Measurements from ENCODE around the gene SEMA3C.

SEMA3C gene

GRCh38 chr7:80942261-80943041, 23.6 kb upstream of the SEMA3C start:
- TF ChIP-seq ZNF70 (CRISPR knock-in tag; IDR thresholded peaks at IDR 0.05) (no peak), ZNF565 (CRISPR knock-in tag; conservative IDR thresholded peaks at IDR 0.05; ENCODE audit: low read depth) (no peak), CSDC2 (CRISPR knock-in tag; IDR thresholded peaks at IDR 0.05) (0 out of 2 replicates have a peak, but pooled peaks have one; percentile 49), ZFP30 (CRISPR knock-in tag; IDR thresholded peaks at IDR 0.05) (no peak), ZFP3 (CRISPR knock-in tag; IDR thresholded peaks at IDR 0.05) (no peak), TOX (CRISPR knock-in tag; IDR thresholded peaks at IDR 0.05; ENCODE audit: borderline replicate concordance) (no peak; the same call in 1 of the 2 replicates), GLIS3 (CRISPR knock-in tag; IDR thresholded peaks at IDR 0.05) (no peak), SNAI2 (CRISPR knock-in tag; IDR thresholded peaks at IDR 0.05) (no peak), ISL1 (CRISPR knock-in tag; IDR thresholded peaks at IDR 0.05) (peak; percentile 89), TCF4 (CRISPR knock-in tag; IDR thresholded peaks at IDR 0.05; ENCODE audit: borderline replicate concordance) (no peak), ZNF8 (CRISPR knock-in tag; IDR thresholded peaks at IDR 0.05) (peak; percentile 77; the same call in 1 of the 2 replicates)
- TF ChIP-seq, protein P1, sequence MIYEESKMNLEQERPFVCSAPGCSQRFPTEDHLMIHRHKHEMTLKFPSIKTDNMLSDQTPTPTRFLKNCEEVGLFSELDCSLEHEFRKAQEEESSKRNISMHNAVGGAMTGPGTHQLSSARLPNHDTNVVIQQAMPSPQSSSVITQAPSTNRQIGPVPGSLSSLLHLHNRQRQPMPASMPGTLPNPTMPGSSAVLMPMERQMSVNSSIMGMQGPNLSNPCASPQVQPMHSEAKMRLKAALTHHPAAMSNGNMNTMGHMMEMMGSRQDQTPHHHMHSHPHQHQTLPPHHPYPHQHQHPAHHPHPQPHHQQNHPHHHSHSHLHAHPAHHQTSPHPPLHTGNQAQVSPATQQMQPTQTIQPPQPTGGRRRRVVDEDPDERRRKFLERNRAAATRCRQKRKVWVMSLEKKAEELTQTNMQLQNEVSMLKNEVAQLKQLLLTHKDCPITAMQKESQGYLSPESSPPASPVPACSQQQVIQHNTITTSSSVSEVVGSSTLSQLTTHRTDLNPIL (CRISPR knock-in tag; IDR thresholded peaks at IDR 0.05; ENCODE audit: low read depth) = peak; percentile 65
- TF ChIP-seq, protein P2, sequence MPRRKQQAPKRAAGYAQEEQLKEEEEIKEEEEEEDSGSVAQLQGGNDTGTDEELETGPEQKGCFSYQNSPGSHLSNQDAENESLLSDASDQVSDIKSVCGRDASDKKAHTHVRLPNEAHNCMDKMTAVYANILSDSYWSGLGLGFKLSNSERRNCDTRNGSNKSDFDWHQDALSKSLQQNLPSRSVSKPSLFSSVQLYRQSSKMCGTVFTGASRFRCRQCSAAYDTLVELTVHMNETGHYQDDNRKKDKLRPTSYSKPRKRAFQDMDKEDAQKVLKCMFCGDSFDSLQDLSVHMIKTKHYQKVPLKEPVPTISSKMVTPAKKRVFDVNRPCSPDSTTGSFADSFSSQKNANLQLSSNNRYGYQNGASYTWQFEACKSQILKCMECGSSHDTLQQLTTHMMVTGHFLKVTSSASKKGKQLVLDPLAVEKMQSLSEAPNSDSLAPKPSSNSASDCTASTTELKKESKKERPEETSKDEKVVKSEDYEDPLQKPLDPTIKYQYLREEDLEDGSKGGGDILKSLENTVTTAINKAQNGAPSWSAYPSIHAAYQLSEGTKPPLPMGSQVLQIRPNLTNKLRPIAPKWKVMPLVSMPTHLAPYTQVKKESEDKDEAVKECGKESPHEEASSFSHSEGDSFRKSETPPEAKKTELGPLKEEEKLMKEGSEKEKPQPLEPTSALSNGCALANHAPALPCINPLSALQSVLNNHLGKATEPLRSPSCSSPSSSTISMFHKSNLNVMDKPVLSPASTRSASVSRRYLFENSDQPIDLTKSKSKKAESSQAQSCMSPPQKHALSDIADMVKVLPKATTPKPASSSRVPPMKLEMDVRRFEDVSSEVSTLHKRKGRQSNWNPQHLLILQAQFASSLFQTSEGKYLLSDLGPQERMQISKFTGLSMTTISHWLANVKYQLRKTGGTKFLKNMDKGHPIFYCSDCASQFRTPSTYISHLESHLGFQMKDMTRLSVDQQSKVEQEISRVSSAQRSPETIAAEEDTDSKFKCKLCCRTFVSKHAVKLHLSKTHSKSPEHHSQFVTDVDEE (CRISPR knock-in tag; IDR thresholded peaks at IDR 0.05) = no peak
- TF ChIP-seq, protein P3, sequence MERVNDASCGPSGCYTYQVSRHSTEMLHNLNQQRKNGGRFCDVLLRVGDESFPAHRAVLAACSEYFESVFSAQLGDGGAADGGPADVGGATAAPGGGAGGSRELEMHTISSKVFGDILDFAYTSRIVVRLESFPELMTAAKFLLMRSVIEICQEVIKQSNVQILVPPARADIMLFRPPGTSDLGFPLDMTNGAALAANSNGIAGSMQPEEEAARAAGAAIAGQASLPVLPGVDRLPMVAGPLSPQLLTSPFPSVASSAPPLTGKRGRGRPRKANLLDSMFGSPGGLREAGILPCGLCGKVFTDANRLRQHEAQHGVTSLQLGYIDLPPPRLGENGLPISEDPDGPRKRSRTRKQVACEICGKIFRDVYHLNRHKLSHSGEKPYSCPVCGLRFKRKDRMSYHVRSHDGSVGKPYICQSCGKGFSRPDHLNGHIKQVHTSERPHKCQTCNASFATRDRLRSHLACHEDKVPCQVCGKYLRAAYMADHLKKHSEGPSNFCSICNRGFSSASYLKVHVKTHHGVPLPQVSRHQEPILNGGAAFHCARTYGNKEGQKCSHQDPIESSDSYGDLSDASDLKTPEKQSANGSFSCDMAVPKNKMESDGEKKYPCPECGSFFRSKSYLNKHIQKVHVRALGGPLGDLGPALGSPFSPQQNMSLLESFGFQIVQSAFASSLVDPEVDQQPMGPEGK (CRISPR knock-in tag; IDR thresholded peaks at IDR 0.05; ENCODE audit: borderline replicate concordance) = no peak
- TF ChIP-seq, protein P4, sequence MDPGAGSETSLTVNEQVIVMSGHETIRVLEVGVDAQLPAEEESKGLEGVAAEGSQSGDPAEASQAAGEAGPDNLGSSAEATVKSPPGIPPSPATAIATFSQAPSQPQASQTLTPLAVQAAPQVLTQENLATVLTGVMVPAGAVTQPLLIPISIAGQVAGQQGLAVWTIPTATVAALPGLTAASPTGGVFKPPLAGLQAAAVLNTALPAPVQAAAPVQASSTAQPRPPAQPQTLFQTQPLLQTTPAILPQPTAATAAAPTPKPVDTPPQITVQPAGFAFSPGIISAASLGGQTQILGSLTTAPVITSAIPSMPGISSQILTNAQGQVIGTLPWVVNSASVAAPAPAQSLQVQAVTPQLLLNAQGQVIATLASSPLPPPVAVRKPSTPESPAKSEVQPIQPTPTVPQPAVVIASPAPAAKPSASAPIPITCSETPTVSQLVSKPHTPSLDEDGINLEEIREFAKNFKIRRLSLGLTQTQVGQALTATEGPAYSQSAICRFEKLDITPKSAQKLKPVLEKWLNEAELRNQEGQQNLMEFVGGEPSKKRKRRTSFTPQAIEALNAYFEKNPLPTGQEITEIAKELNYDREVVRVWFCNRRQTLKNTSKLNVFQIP (CRISPR knock-in tag; IDR thresholded peaks at IDR 0.05; ENCODE audit: borderline replicate concordance, low read depth) = peak; percentile 85; the same call in 1 of the 2 replicates
- ATAC-seq = peak; percentile 99

DNA sequence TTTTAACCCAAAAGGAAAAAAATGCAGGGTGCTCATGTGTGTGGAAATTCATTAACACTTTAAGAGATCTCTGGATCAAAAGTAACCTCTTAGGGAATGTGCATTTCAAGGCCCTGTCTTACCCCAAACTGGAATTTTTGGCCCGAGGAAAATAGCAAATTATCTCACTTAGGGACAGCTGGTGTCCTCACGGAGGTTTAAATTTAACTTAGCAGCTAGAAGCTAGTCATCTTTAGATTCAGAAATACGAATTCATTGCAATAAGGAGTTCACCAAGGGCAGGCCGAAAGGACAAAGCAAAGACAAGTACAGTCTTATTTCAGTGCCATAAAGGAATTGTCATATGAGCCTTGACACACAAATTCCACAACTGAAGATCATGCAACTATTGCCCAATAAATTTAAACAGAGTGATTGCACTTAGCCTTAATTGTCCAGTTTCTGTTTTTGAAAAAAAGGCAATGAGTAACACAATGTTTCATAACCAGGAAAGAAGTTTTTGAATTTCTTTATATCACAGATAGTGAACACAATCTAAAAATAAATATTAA, 22.4 kb upstream of the SEMA3C start:
- no peak for TF ChIP-seq ESRRG (CRISPR knock-in tag; IDR thresholded peaks at IDR 0.05)
- no peak for TF ChIP-seq PPARA (CRISPR knock-in tag; IDR thresholded peaks at IDR 0.05; ENCODE audit: borderline replicate concordance)
- peak; percentile 81 for TF ChIP-seq ISL1 (CRISPR knock-in tag; IDR thresholded peaks at IDR 0.05)
- TF ChIP-seq TOX (CRISPR knock-in tag; IDR thresholded peaks at IDR 0.05; ENCODE audit: borderline replicate concordance) = no peak
- TF ChIP-seq ZC3H10 (CRISPR knock-in tag; IDR thresholded peaks at IDR 0.05) = no peak
- TF ChIP-seq, protein P3 (CRISPR knock-in tag; IDR thresholded peaks at IDR 0.05; ENCODE audit: borderline replicate concordance) = no peak
- ATAC-seq = no peak; the same call in 2 of the 3 replicates

Measured in SK-N-SH treated with all-trans-retinoic acid at 6 μM for 48 hours (cell line).